Gastroesophageal sphincter (tissue), 4 donors: ENCODE measurements around the gene PXDC1. TPM values are rescaled to one million over a fixed set of nuclear protein-coding genes. Genes with fewer than 3 reads are reported as not detected.

Source experiments
- ATAC-seq: fragments of 150-250 bp; one replicate; pipeline ENCODE4 v1.9.1; 2016; ENCODE audit warnings: mild to moderate bottlenecking, moderate library complexity
- H3K27ac ChIP-seq, 4 donors: fragments of 200-600 bp; sonication (generic) in 3 of 4; 1 replicate in 3 of 4; 2 replicates in 1 of 4; pipeline ENCODE4 v1.5.1; 2016 to 2019
- H3K27me3 ChIP-seq: fragments of 200-600 bp; sonication (generic); one replicate; pipeline ENCODE4 v1.5.1; 2019
- H3K36me3 ChIP-seq, 2 donors: fragments of 200-600 bp; sonication (generic); one replicate each; pipeline ENCODE4 v1.5.1; 2019; ENCODE audit warnings: control low read depth in 1 of 2
- H3K4me1 ChIP-seq, 3 donors: fragments of 200-600 bp; sonication (generic); 1 replicate in 2 of 3; 2 replicates in 1 of 3; pipeline ENCODE4 v1.5.1; 2016 to 2019; ENCODE audit warnings: control low read depth in 2 of 3
- H3K4me3 ChIP-seq, 2 donors: fragments of 200-600 bp; sonication (generic); one replicate each; pipeline ENCODE4 v1.5.1; 2019; ENCODE audit warnings: mild to moderate bottlenecking in 1 of 2, moderate library complexity in 1 of 2
- H3K9me3 ChIP-seq, 3 donors: fragments of 200-600 bp; sonication (generic); one replicate each; pipeline ENCODE4 v1.5.1; 2017 to 2019; ENCODE audit warnings: control low read depth in 2 of 3
- EP300 ChIP-seq: sonication (generic); formaldehyde crosslinking; IDR thresholded peaks from one replicate; pipeline ENCODE4 v1.6.1; 2017; ENCODE audit warnings: antibody characterized with exemption, mild to moderate bottlenecking
- POLR2A ChIP-seq, 2 donors: fragments of 450-650 bp; IDR thresholded peaks; one replicate each; pipeline ENCODE4 v1.6.1; 2017; ENCODE audit warnings: antibody characterized with exemption in 2 of 2, mild to moderate bottlenecking in 2 of 2, moderate library complexity in 1 of 2
- POLR2AphosphoS5 ChIP-seq: sonication (generic); formaldehyde crosslinking; IDR thresholded peaks from one replicate; pipeline ENCODE4 v1.6.1; 2017; ENCODE audit warnings: antibody characterized with exemption
- WGBS, 2 donors: methylation state at CpG; one replicate each; pipeline ENCODE4 v1.1.5; 2018; ENCODE audit warnings: low coverage in 1 of 2; 5-methylcytosine and 5-hydroxymethylcytosine counted together
- total RNA-seq, 4 donors: library from RNA; depleted of rRNA; stranded (reverse); fragments of >200 nt; gene quantifications; one replicate each; pipeline ENCODE4 v1.1.0, GENCODE V29; 2016
- TF ChIP-seq, protein P1 (sequence below), 4 experiments: fragments of 200-600 bp in 2 of 4; fragments of 450-650 bp in 2 of 4; sonication (generic) in 1 of 4; IDR thresholded peaks; one replicate each; pipeline ENCODE4 v1.5.1; 2017 to 2019; ENCODE audit warnings: antibody characterized with exemption in 4 of 4, mild to moderate bottlenecking in 2 of 4, moderate library complexity in 2 of 4

Gene PXDC1
- total RNA-seq, 4 donors from 2014 or later, result 78.3 to 182 (median 152) TPM

GRCh38 chr6:3765415-3765814 lies 13.9 kb upstream of the PXDC1 start:
- Histone ChIP-seq H3K9me3 (no peaks in the 10 kb centered on the region), H3K4me3 (no peak overlapping the region), H3K4me1 (peaks cover 0 to 10% (median 0%) of the 10 kb centered on the region in 3 donors), H3K27me3 (no peaks in the 10 kb centered on the region), H3K27ac (no peak overlapping the region), H3K36me3 (no peaks in the 10 kb centered on the region)
- no peak for ATAC-seq
- TF ChIP-seq, protein P1, sequence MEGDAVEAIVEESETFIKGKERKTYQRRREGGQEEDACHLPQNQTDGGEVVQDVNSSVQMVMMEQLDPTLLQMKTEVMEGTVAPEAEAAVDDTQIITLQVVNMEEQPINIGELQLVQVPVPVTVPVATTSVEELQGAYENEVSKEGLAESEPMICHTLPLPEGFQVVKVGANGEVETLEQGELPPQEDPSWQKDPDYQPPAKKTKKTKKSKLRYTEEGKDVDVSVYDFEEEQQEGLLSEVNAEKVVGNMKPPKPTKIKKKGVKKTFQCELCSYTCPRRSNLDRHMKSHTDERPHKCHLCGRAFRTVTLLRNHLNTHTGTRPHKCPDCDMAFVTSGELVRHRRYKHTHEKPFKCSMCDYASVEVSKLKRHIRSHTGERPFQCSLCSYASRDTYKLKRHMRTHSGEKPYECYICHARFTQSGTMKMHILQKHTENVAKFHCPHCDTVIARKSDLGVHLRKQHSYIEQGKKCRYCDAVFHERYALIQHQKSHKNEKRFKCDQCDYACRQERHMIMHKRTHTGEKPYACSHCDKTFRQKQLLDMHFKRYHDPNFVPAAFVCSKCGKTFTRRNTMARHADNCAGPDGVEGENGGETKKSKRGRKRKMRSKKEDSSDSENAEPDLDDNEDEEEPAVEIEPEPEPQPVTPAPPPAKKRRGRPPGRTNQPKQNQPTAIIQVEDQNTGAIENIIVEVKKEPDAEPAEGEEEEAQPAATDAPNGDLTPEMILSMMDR (IDR thresholded peaks at IDR 0.05), result no peak
- no peak for TF ChIP-seq POLR2AphosphoS5
- no peak for TF ChIP-seq POLR2A (IDR thresholded peaks at IDR 0.05)
- TF ChIP-seq EP300, result no peak
- 73 to 86% methylated on average over 5 to 6 of the region's 6 CpGs for WGBS, 2 donors

DNA sequence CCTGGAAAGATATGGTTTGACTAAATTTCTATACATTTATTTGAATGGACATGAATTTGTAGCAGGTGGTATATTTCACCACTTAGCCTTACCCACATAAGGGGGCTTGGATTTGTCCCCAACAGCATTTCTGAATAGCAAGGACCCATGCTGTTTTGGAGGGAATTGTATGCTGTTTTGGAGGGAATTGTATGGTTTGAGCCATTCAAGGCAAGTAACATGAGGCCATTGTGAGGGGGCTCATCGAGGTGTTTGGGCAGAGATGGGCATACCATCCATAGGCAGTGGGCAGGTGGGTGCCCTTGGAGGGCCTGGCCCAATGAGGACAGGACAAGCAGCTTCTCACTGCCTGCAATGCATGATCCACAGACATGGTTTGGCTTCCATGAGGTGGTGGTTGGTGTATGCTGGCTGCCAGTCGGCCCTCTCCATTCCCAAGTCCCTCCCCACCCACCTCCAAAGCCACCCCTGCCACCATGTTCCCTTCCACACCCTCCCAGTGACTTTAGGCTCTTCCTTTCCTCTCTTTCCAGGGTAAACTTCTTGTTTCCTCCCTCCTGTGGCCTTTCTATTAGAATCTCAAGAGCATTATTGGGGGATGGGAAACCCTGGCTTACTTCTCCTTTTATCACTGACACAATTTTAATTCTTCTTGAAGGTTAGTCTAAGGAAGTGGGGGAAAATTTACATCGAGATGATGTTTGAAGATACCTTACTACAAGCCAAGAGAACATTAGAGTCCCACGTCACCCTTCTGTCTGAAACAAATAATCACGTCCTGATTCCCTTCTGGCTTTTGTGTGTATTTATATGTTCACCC lies 13.2 kb upstream of the PXDC1 start:
- Histone ChIP-seq H3K27ac (no peak overlapping the region), H3K27me3 (no peaks in the 10 kb centered on the region), H3K4me3 (no peak overlapping the region), H3K4me1 (peaks cover 0 to 14% (median 0%) of the 10 kb centered on the region in 3 donors), H3K36me3 (no peaks in the 10 kb centered on the region), H3K9me3 (no peaks in the 10 kb centered on the region)
- ATAC-seq, result no peak
- TF ChIP-seq EP300 (no peak), POLR2AphosphoS5 (no peak), POLR2A (IDR thresholded peaks at IDR 0.05) (no peak)
- TF ChIP-seq, protein P1 (IDR thresholded peaks at IDR 0.05), result no peak
- 89 to 96% methylated on average over 4 to 5 of the region's 5 CpGs for WGBS, 2 donors

DNA sequence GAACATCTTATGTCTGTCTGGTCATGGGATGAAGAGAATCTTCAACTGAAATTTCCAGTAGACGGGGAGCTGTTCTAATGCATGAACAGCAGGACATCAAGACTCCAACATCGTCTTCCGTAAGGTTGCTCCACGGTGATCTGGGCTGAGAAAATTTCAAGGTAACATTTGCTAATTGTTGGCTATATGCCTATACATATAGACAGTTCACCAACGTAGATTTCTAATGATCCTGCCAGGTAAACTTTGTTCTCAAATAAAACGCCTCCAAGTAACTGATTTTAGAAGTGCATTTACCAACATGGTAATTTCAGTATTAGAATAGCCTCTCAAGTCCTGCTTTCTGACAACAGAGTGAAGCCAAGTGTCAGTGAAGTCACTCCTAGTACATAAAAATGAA lies 11.3 kb upstream of the PXDC1 start:
- WGBS, 2 donors, result 87 to 90% methylated on average over 6 of the region's 6 CpGs
- Histone ChIP-seq H3K4me3 (no peak overlapping the region), H3K9me3 (no peaks in the 10 kb centered on the region), H3K27me3 (no peaks in the 10 kb centered on the region), H3K36me3 (no peaks in the 10 kb centered on the region), H3K27ac (no peak overlapping the region), H3K4me1 (peaks cover 0 to 23% (median 0%) of the 10 kb centered on the region in 3 donors)
- no peak for ATAC-seq
- TF ChIP-seq POLR2A (IDR thresholded peaks at IDR 0.05) (no peak), POLR2AphosphoS5 (no peak), EP300 (no peak)
- TF ChIP-seq, protein P1 (IDR thresholded peaks at IDR 0.05), result no peak

DNA sequence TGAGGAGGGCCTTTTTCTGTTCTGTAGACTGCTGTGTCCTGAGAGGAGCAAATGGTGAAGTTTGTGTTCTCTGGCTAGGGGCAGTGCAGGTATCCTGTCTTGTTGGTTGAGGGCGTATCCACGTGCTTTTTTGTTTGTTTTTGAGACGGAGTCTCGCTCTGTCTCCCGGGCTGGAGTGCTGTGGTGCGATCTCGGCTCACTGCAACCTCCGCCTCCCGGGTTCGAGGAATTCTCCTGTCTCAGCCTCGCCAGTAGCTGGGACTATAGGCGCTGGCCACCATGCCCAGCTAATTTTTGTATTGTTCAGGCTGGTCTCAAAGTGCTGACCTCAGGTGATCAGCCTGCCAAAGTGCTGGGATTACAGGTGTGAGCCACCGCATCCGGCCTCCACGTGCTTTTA lies 10.8 kb upstream of the PXDC1 start:
- TF ChIP-seq POLR2A (IDR thresholded peaks at IDR 0.05) (no peak), POLR2AphosphoS5 (no peak), EP300 (no peak)
- TF ChIP-seq, protein P1 (IDR thresholded peaks at IDR 0.05), result no peak
- H3K4me3 ChIP-seq, result no peak overlapping the region
- WGBS, 2 donors, result 96% methylated on average over 14 of the region's 15 CpGs; no CpG with 5 or more reads in 1 of the 2 donors
- H3K36me3 ChIP-seq, result no peaks in the 10 kb centered on the region
- ATAC-seq, result no peak
- no peaks in the 10 kb centered on the region for H3K27me3 ChIP-seq
- peaks cover 0 to 23% (median 0%) of the 10 kb centered on the region in 3 donors for H3K4me1 ChIP-seq
- no peaks in the 10 kb centered on the region for H3K9me3 ChIP-seq
- no peak overlapping the region for H3K27ac ChIP-seq

GRCh38 chr6:3761989-3762270 lies 10.4 kb upstream of the PXDC1 start:
- Histone ChIP-seq H3K36me3 (no peaks in the 10 kb centered on the region), H3K4me1 (peaks cover 0 to 23% (median 0%) of the 10 kb centered on the region in 3 donors), H3K9me3 (no peaks in the 10 kb centered on the region), H3K27ac (no peak overlapping the region), H3K4me3 (no peak overlapping the region), H3K27me3 (no peaks in the 10 kb centered on the region)
- WGBS, 2 donors, result 76 to 97% methylated on average over 3 to 8 of the region's 8 CpGs
- ATAC-seq, result no peak
- no peak for TF ChIP-seq POLR2AphosphoS5
